HepG2 (cell line): ENCODE results near the gene PPP1R7. TPM values are rescaled to one million over a fixed set of nuclear protein-coding genes. Genes with fewer than 3 reads are reported as not detected.

Experiments
- CHCHD3 ChIP-seq: sonication (generic); formaldehyde crosslinking; IDR thresholded peaks from 2 replicates; pipeline ENCODE4 v1.8.0; 2022; ENCODE audit warnings: mild to moderate bottlenecking, missing genetic modification reagents, moderate library complexity
- CREB1 ChIP-seq, 2 experiments: fragments of 450-650 bp in 1 of 2; IDR thresholded peaks; 2 replicates each; pipeline ENCODE4 v1.6.1; 2016 to 2017; ENCODE audit warnings: control low read depth in 1 of 2, mild to moderate bottlenecking in 1 of 2, missing compliant biosample characterization in 1 of 2, missing genetic modification characterization in 1 of 2
- GLMP ChIP-seq: sonication (generic); formaldehyde crosslinking; IDR thresholded peaks from 2 replicates; pipeline ENCODE4 v1.9.0; 2021; ENCODE audit warnings: missing genetic modification reagents, mild to moderate bottlenecking, borderline replicate concordance
- HES4 ChIP-seq: sonication (generic); formaldehyde crosslinking; IDR thresholded peaks from 2 replicates; pipeline ENCODE4 v1.9.0; 2021; ENCODE audit warnings: mild to moderate bottlenecking, missing genetic modification reagents, borderline replicate concordance
- STAG1 ChIP-seq: sonication (generic); formaldehyde crosslinking; IDR thresholded peaks from 2 replicates; pipeline ENCODE4 v1.4.0; 2020; ENCODE audit warnings: missing genetic modification reagents
- ZBTB39 ChIP-seq: sonication (generic); formaldehyde crosslinking; IDR thresholded peaks from 2 replicates; pipeline ENCODE4 v1.5.0; 2020; ENCODE audit warnings: missing genetic modification reagents
- ZNF407 ChIP-seq: sonication (generic); formaldehyde crosslinking; IDR thresholded peaks from one replicate; pipeline ENCODE4 v1.5.1; 2020; ENCODE audit warnings: mild to moderate bottlenecking, missing genetic modification reagents; ENCODE audit errors: not compliant biosample characterization
- ZNF577 ChIP-seq: sonication (generic); formaldehyde crosslinking; IDR thresholded peaks from 2 replicates; pipeline ENCODE4 v1.4.0; 2020; ENCODE audit warnings: mild to moderate bottlenecking, low read depth, missing genetic modification reagents, borderline replicate concordance
- ZNF687 ChIP-seq: sonication (generic); formaldehyde crosslinking; IDR thresholded peaks from 2 replicates; pipeline ENCODE4 v1.5.1; 2020; ENCODE audit warnings: mild to moderate bottlenecking, missing genetic modification reagents, moderate library complexity
- ZSCAN20 ChIP-seq: sonication (generic); formaldehyde crosslinking; IDR thresholded peaks from 2 replicates; pipeline ENCODE4 v1.4.0; 2020; ENCODE audit warnings: missing genetic modification reagents, mild to moderate bottlenecking, borderline replicate concordance
- polyA plus RNA-seq, 8 experiments: library from polyadenylated mRNA; depleted of rRNA in 3 of 8; stranded (reverse) in 7 of 8; unstranded in 1 of 8; fragments of >200 nt; fragmentation: Illumina TruSeq in 4 of 8; extraction: Trizol in 4 of 8; gene quantifications; 2 replicates each; pipeline versions ENCODE4 v1.2.1 to v1.2.3, GENCODE V29; 2011 to 2016; ENCODE audit warnings: low read depth in 4 of 8, missing spikeins in 1 of 8, mixed read lengths in 1 of 8; ENCODE audit not compliant: insufficient read depth in 1 of 8
- total RNA-seq, 5 experiments: library from RNA; depleted of rRNA; stranded (reverse); fragments of >200 nt; fragmentation: Illumina TruSeq; extraction: Trizol; gene quantifications; 2 replicates each; pipeline ENCODE4 v1.2.3, GENCODE V29; 2016; ENCODE audit warnings: low read depth in 1 of 5

The PPP1R7 gene
- total and polyA plus RNA-seq, 2 of the 13 experiments (the other 11 are each of a cell fraction or from before 2014, with no cell fraction given), result 33.3 to 67.9 TPM

GRCh38 chr2:241209271-241209670 is 59.0 kb downstream of the PPP1R7 start (continued):
- TF ChIP-seq ZBTB39 (CRISPR knock-in tag) (no peak), CREB1 (IDR thresholded peaks at IDR 0.05) (no peak), CREB1 (CRISPR knock-in tag; IDR thresholded peaks at IDR 0.05) (no peak), ZSCAN20 (CRISPR knock-in tag) (no peak), ZNF687 (CRISPR knock-in tag) (peak; percentile 28; the same call in 1 of the 2 replicates), CHCHD3 (CRISPR knock-in tag) (0 out of 2 replicates have a peak, but pooled peaks have one; percentile 39), GLMP (CRISPR knock-in tag) (no peak), ZNF577 (no peak), ZNF407 (CRISPR knock-in tag) (no peak), HES4 (CRISPR knock-in tag) (no peak), STAG1 (CRISPR knock-in tag) (peak; percentile 28; the same call in 1 of the 2 replicates)
